Ureter (tissue), 1 donor: ENCODE results near the gene PSMB3. TPM values are rescaled to one million over a fixed set of nuclear protein-coding genes. Genes with fewer than 3 reads are reported as not detected.
"Not testable (repeated sequence)": the region's sequence is repeated elsewhere in the genome, so short reads cannot be mapped to it uniquely, and the experiment has no call there.

Experiments
- DNase-seq: peaks from one replicate; pipeline ENCODE4 v3.0.0-alpha.2; 2020; ENCODE audit warnings: low spot score
- total RNA-seq: library from RNA; stranded (reverse); gene quantifications from one replicate; pipeline ENCODE4 v1.2.4, GENCODE V29; 2023
- donor health status: DM: yes; HTN: yes; CAD: no.

Gene PSMB3
- total RNA-seq, 1 donor from 2014 or later, result 156 TPM

DNA sequence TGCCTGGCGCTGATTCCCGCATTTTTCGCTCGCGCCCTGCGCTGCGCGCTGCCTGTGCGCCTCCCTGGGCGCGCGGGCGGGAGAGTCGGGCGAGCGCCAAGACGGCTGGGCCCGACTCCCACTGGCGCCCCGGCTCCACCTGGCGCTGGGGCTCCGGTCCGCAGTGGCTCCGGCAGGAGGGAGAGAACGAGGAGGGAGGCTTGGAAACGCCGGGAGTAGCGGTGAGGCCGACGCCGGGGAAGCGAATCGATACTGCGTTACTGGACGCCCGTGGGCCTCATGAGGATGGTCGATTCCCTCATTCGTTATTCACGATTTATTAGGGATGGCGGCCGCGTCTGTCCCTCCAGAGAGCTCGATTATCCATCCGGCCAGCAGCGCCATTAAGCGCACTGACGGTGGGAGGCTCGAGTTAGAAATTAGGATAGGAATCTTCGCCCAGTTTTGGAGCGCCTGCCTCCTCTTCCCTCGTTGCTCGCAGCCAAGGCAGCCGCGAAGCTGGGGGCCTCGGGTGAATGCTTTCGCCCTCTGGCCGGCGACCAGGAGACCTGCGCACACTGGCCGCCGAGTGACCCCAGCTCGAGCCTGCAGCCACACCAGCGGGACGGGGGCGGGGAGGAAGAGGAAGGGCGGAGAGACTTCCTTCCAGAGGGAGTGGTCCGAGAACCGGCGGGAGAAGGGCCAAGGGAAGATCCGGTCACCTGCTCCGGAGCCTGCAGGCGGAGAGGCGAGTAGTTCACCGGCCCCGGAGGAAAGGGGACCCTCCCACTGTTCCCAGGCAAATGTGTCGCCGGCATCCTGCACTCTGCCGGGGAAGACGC is 3.1 kb upstream of the PSMB3 start:
- peak; percentile 92 for DNase-seq

DNA sequence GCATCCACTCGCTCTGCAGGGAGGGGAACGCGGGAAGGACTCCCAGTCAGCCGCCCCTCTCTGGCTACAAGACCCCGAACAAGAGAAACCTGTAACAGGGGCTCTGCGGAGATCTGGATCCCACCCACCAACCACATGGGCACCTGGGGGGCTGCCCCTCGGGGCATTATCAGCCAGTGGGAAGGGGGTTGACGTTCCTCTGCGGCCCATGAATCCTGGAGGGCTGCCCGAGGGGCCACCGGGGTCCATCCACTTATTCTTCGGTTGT is 2.6 kb upstream of the PSMB3 start:
- DNase-seq, result no peak

DNA sequence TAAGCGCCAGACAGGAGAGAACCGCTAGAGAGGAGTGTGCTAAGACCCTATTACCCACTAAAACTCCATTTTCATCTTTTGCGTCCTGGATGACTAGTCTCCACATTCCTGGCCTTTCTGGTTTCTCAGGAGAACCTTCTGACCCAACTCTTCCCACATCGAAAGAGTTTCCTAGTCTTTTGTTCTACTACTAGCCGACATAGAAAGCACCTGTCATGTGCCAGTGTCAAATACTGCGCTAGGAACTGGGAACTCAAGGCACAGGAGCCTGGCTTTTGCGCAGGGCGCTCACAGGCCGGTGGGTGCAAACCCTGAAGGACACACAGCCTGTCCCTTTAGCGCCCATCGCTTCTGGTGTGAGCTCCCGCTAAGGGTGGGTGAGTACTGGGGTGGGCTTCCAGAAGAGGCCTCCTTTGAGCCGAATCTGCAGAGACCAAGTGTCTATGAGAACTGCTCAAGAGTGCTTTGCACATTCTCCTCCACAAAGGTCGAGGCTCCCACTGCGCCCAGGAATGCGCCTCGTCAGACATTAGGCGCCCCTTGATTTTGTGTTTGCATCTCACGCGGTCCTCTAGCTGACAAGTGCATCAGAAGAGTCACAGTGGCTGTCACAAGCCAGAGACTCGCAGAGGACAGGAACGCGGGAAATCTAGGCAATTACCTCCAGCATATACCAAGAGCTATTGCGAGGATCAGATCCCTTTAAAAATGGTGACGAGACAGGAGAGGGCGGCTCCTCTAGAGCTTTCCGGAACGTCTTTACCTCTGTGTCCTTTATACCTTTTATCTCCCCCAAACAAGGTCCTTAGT is 2.0 kb upstream of the PSMB3 start:
- no peak for DNase-seq

DNA sequence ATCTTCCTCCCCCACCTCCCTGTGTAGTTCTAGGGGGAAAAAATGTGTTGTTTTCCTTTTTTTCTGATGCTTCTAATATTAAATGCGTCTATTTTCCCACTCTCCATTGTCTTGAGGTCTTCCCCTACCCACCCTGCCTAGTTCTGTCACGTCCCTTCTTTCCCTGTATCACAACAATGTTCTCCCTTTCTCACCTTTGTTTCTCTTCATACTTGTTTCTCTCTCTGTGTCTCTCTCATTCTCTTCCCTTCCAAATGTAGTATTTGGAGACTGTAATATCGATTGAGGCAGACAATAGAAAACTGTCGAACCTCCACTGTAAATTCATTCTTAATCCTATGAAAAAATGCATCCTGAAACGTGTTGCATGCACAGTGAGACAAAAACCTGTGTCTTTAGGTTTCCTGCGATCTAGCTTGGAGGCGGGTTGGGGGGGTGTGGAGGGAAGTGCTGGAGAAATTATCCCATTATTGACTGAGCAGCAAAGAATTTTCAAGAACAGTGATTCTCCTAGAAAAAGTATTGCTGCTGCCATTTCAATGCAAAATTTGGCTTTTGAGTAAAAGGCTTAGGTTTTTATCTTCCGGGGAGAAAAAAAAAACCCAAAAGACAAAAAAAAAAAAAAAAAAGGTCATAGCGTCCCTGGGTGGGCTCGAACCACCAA is 1.3 kb upstream of the PSMB3 start:
- DNase-seq, result no peak

DNA sequence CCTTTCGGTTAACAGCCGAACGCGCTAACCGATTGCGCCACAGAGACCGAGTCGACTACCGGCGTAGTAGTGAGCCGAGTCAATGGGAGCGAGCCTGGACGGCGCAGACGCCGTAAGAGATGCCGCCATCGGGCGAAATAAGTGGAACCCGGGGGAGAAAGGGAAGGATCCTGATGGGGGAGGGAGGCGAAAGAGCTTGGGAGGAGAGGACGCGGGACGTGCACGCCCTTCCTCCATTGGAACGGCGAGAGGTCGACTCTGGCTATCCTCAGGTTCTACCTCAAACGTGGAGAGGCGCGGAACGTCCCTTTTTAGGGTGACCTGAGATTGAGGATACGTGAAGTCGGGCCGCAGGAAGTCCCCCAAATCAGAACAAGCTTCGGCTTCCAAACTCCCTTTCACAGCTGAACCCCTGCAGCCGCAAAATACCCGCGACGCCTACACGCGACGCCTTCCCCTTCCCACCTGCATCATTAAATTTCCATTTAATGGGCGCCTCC is 683 bp upstream of the PSMB3 start:
- peak; percentile 91 for DNase-seq

DNA sequence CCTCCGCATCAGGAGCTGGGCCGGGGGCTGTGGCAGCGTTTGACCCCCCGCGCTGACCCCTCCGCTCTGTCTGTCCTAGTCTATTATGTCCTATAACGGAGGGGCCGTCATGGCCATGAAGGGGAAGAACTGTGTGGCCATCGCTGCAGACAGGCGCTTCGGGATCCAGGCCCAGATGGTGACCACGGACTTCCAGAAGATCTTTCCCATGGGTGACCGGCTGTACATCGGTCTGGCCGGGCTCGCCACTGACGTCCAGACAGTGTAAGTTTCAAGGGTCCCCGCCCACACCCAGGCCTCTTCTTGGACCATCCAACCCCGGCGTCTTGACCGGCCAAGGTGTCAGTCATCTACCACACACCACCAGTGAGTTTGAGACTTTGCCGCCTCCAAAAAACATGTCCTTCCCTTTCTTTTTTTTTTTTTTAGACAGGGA is 548 bp downstream of the PSMB3 start:
- no peak for DNase-seq

DNA sequence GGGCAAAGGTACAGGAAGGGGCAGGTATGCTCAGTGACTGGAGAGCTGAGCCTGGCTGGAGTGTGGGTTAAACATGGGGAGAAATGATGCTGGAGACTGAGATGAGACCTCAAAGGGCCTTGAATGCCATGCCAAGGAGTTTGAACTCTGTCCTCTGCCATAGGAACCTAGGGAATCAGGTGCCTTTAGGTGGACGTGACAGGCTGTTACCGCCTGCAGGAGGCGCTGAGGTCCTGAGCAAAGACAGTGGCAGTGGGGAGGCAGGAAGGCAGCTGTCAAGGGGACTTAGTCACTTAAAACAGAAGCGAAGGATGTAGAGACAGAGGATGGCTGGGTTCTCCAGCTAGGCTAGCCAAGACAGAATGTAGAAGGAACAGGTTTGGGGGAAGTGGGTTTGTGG is 9.1 kb downstream of the PSMB3 start:
- no peak for DNase-seq

DNA sequence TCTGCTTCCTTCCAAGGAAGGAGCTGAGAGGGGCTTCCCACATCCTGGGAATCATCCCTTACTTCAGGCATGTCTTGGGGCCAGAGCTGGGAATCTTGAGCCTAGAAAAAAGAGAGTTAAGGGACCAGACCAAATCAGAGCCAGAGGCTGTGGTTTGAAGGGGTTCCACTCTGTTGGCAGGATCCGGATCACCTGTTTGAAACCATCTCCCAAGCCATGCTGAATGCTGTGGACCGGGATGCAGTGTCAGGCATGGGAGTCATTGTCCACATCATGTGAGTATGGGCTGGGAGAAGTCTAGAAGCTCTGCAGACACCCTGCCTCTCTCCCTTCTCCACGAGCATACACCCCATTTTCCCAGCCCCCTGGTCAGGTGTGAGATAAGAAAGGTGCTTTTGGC is 9.7 kb downstream of the PSMB3 start:
- no peak for DNase-seq

DNA sequence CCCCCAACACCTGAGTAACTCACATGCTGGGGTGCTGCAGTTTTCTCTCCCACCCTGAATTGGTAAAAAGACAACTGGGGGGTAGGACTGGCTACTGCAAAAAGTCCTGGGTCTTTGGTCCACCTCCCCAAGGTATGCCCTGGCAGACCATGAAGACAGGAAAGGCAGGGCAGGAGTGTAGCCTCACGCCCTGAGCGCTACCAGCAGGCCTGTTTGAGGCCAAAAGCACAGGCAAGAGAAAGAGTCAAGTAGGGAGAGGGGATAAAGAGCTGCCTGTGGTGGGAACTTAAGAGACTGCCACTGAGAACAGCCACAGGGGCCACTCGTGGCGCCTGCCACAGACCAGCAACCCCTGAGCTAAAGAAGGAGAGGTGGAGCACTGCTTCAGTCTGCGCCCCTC is 13.8 kb downstream of the PSMB3 start:
- DNase-seq, result no peak

DNA sequence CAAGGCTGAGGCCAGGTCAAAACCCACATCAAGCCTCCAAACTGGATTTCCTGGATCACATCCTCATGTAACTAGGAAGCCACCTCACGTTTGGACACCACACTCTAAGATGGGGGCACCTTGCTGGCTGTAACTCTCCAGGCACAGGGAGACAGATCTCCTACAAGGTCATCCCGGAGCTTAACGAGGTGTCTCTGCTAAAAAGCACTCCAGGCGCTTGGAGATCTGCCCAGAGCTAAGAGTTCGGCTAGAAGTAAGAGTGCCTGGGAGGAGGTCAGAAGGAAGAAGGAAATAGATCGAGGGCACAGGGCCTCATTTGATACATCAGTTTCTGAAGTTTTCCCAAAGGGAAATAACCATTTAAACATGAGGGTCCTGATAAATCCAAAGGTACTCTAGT is 15.9 kb downstream of the PSMB3 start:
- no peak for DNase-seq

DNA sequence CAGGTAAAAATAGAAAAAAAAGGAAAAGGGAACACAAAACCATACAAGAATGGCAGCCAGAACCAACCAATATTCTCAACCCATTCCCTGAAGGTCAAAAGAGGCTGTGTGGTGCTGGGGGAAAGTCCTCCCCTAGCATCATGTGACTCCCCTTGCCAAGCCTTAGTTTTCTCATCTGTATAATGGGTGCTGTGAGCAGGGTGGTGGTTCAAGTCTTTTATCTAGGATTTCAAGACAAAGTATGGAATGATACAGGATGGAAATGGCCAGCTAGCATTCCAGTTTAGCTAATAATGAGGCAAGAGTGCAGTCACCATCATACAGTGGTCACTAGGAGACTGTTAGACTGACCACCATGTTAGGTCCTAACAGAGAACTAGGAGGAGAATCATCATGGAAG is 20.7 kb downstream of the PSMB3 start:
- DNase-seq, result no peak

DNA sequence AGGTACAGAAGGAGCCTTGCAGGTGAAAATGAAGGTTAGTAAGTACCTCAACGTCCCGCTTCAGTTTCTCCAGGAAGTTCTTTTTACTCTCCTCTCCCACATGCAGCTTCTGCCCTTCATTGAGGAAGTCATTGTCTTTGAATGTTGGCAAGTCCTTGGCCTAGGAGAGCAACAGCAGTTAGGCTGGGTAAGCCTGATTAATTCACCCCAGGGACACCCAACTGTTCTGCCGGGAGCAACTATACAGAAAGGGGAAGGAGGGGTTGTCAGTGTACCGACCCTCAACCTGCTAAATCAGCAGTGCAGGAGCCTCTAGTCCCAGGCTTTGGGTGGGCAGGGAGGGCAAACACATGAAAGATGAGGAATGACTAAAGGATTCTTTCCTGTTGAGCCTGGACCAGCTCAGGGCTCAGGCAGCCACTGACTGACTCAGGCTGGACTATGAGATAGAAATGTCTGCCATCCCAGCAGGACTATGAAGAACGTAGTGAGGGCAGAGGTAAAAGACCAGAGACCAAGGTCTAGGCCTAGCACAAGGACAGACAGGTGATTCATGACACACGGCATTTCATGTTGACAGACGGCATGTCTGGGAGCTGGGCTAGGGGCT is 25.2 kb downstream of the PSMB3 start:
- no peak for DNase-seq

DNA sequence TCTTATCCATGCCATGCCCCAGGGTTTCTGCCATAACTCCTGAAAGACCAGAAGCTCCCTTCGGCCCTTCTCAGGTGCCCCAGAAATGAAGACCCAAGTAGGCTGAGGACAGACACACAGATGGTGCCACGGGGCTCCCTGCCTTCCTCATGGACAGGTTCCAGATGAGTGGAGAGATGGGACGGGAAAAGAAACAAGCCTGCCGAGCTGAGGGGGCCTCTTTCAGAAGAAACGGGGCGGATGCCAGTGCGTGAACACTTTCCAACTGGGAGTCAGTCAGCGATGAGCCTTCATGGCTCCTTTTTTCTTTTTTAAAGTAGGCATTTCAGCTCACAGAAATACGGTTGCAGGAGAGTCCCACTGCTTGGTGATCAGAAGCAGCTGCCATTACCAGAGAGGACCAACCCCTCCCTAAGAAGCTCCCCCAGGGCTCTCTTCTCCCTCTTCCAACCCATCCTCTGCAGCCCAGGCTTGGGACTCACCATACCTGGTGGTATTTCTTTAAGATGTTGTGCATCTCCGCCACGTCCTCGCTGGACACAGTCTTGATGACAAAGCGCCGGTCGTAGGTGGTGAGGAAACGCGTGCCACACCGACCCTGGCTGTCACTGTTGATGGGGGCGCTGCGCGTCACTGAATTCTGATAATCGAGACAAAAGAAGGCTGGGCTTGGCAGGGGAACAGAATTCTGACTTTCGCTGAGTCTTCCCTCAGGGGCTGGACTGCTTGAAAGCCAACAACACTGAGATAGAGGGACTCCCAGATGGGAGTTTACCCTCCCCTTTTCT is 27.6 kb downstream of the PSMB3 start:
- DNase-seq, result no peak

DNA sequence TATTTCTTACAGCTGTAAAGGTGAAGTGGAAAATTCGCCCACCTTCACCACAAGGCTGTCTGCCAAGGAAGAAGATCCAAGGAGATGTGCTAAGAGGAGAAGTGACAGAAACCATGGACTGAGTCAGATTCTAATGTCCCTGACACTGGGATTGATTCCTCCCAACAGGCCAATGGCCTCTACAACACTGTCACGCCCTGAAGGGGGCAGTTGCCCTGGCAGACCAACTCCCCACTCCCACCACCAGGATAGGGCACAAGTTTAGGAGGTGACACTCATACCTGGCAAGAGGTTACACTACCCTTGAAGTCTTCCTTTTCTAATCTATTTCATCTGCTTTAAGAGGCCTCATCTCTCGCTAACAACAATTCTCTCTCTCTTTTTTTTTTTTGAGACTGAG is 30.7 kb downstream of the PSMB3 start:
- DNase-seq, result no peak

DNA sequence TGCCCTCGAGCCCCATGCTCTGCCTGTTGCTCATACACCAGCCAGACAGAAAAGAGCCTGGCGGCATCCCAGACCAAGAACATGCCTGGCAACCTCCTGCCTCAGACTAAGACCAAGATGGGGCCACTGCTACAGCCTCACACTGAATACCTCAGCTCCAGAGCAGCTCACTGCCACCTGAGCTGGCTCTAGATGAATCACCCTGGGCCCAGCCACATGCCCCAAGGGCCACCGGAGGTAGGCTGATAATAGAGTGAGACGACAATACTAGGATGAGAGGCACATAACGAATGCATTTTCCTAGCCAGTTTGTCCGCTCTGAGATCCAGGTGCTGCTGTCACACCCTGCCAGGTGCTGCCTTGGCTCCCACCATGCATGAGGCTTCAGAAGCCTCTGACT is 33.8 kb downstream of the PSMB3 start:
- no peak for DNase-seq

DNA sequence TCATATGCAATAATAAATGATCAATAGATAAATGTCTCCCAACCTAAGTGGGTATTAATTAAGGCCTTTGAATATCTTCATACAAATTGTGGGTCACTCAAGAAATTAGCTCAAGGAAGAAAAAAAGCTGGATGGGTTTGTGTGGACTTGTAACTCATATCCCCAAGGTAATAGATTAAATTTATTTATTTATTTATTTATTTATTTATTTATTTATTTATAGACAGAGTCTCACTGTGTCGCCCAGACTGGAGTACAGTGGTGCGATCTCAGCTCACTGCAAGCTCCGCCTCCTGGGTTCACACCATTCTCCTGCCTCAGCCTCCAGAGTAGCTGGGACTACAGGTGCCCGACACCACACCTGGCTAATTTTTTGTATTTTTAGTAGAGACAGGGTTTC is 35.5 kb downstream of the PSMB3 start:
- DNase-seq, result not testable (repeated sequence)

DNA sequence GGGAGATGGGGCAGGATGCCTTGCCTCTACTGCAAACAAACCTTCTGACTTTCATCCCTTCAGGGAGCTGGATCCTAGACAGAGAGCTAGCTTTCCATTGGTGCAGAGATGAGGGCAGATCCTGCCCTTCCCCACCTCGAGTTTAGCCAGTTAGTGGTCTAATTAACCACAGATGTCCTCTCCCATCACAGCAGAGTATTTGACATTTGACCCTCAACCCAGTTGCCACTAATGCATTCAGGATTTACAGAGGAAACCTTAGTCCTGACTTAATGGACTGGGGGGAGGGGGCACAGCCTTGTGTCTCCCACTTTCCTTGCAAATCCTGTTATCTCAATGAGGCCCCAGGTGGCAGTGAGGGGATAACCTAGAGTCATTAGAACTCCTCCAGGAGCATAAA is 36.6 kb downstream of the PSMB3 start:
- no peak for DNase-seq

DNA sequence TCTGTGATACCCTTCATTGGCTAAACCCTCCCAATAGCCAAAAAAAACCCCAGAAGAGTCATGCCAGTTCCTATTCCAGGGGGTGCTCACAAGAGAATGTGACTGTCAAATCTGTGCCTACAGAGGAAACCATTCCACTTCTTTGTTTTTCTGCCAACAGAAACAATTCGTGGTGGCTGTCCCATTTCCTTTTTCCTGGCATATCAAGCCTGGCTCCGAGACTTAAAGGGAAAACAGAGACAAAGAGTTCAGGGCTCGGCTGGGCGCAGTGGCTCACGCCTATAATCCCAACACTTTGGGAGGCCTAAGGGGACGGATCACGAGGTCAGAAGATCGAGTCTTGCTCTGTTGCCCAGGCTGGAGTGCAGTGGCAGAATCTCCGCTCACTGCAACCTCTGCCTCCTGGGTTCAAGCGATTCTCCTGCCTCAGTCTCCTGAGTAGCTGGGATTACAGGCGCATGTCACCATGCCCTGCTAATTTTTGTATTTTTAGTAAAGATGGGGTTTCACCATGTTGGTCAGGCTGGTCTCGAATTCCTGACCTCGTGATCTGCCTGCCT is 37.7 kb downstream of the PSMB3 start:
- not testable (repeated sequence) for DNase-seq

DNA sequence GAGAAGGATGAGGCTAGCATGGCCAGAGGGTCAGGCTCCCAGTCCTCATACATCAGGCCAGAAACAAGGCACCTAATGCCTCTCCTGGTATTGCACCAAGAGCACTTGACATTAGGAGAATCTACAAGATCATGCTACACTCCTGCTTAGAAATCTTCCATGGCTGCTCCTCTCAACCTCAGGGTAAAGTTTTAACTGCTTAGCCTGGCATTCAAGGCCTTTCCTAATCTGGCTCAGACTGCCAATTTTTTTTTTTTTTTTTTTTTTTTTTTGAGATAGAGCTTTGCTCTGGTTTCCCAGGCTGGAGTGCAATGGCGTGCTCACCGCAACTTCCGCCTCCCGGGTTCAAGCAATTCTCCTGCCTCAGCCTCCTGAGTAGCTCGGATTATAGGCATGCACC is 38.6 kb downstream of the PSMB3 start:
- DNase-seq, result no peak

DNA sequence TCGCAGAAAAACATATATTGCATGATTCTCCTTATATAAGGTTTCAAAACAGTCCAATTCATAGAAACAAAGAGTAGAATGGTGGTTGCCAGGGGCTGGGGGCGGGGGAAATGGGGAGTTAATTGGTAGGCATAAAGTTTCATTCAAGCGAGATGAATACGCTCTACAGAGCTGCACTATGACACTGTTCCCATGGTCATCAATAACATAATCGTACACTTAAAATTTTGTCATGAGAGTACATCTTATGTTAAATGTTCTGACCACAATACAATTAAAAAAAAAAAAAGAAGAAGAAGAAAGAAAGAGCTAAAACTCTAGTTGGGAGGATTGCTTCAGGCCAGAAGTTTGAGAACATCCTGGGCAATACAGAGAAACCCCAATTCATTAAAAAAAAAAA is 41.7 kb downstream of the PSMB3 start:
- DNase-seq, result no peak
